PC-3 (cell line): ENCODE measurements around the gene NPS. TPM values are rescaled to one million over a fixed set of nuclear protein-coding genes. Genes with fewer than 3 reads are reported as not detected.

Experiments
- ATAC-seq: fragments of 200-7000 bp; cut with Tn5 transposase; 2 replicates; pipeline ENCODE4 v1.9.1; 2020; ENCODE audit warnings: mild to moderate bottlenecking, moderate library complexity
- BruUV-seq: library from RNA; stranded (reverse); fragments of 400-500 nt; replicated peaks from 2 replicates; lab custom pipeline; 2021; lab: Mats Ljungman, UMichigan
- CTCF ChIA-PET: fragments of 300-600 bp; sonication (Branson Sonifier 250); formaldehyde crosslinking; loops from one replicate; lab custom pipeline; 2022; ENCODE audit warnings: antibody characterized with exemption; lab: Charles Lee
- POLR2A ChIA-PET: fragments of 300-600 bp; sonication (Branson Sonifier 250); formaldehyde crosslinking; loops from one replicate; lab custom pipeline; 2022; ENCODE audit warnings: antibody characterized with exemption; ENCODE audit not compliant: unreplicated experiment; lab: Charles Lee
- DNase-seq: peaks from one replicate; pipeline ENCODE4 v3.0.0-alpha.2; 2015
- H2AFZ ChIP-seq: fragments of 300-600 bp; sonication (generic); 2 replicates; pipeline ENCODE4 v1.6.0; 2016; ENCODE audit warnings: antibody characterized with exemption, low read length
- H3F3A ChIP-seq: fragments of 300-600 bp; sonication (generic); one replicate; pipeline ENCODE4 v1.6.0; 2017; ENCODE audit warnings: antibody characterized with exemption, low read length, control low read depth, mild to moderate bottlenecking; ENCODE audit not compliant: unreplicated experiment
- H3K27ac ChIP-seq: fragments of 300-600 bp; sonication (generic); 2 replicates; pipeline ENCODE4 v1.5.1; 2016; ENCODE audit warnings: mild to moderate bottlenecking, low read length
- H3K27me3 ChIP-seq: fragments of 300-600 bp; sonication (generic); 2 replicates; pipeline ENCODE4 v1.6.1; 2016; ENCODE audit warnings: low read length, mixed read lengths
- H3K36me3 ChIP-seq: fragments of 300-600 bp; sonication (generic); 2 replicates; pipeline ENCODE4 v1.6.1; 2016; ENCODE audit warnings: low read depth, mixed run types, low read length, mixed read lengths
- H3K4me1 ChIP-seq: fragments of 300-600 bp; sonication (generic); 2 replicates; pipeline ENCODE4 v1.5.1; 2016; ENCODE audit warnings: low read length; ENCODE audit not compliant: insufficient read depth
- H3K4me2 ChIP-seq: fragments of 300-600 bp; sonication (generic); 2 replicates; pipeline ENCODE4 v1.6.0; 2016; ENCODE audit warnings: low read length
- H3K4me3 ChIP-seq: fragments of 300-600 bp; sonication (generic); 2 replicates; pipeline ENCODE4 v1.5.1; 2016; ENCODE audit warnings: mild to moderate bottlenecking, low read length, mixed read lengths
- H3K79me2 ChIP-seq: fragments of 300-600 bp; sonication (generic); 2 replicates; pipeline ENCODE4 v1.6.1; 2017; ENCODE audit warnings: low read length, mixed read lengths
- H3K9ac ChIP-seq: fragments of 300-600 bp; sonication (generic); 2 replicates; pipeline ENCODE4 v1.6.0; 2016; ENCODE audit warnings: mild to moderate bottlenecking, low read length
- H3K9me2 ChIP-seq: fragments of 300-600 bp; sonication (generic); replicated peaks from 2 replicates; pipeline ENCODE4 v1.6.1; 2016; ENCODE audit warnings: mixed run types, low read length, mixed read lengths
- H3K9me3 ChIP-seq: fragments of 300-600 bp; sonication (generic); 2 replicates; pipeline ENCODE4 v1.6.1; 2016; ENCODE audit warnings: low read length, mixed read lengths
- H4K20me1 ChIP-seq: fragments of 300-600 bp; sonication (generic); 2 replicates; pipeline ENCODE4 v1.6.1; 2016; ENCODE audit warnings: low read length, mixed read lengths
- CTCF ChIP-seq: fragments of 300-600 bp; sonication (generic); conservative IDR thresholded peaks from 2 replicates; pipeline ENCODE4 v1.5.1; 2017; ENCODE audit warnings: antibody characterized with exemption, low read depth, mild to moderate bottlenecking, low read length
- EZH2 ChIP-seq: fragments of 300-600 bp; sonication (generic); IDR thresholded peaks from one replicate; pipeline ENCODE4 v1.6.1; 2017; ENCODE audit warnings: antibody characterized with exemption, mild to moderate bottlenecking, low read length; ENCODE audit not compliant: unreplicated experiment
- EZH2phosphoT487 ChIP-seq: fragments of 300-600 bp; sonication (generic); IDR thresholded peaks from 2 replicates; pipeline ENCODE4 v1.6.1; 2018; ENCODE audit warnings: mild to moderate bottlenecking, antibody characterized with exemption, low read length, borderline replicate concordance
- intact Hi-C: fragments of 100-400 bp; cut with micrococcal nuclease; formaldehyde crosslinking; loops from 2 replicates; pipeline ENCODE4 v1.9.0; 2023
- total RNA-seq: library from RNA; depleted of rRNA; stranded (reverse); fragments of >200 nt; gene quantifications from 2 replicates; pipeline ENCODE4 v1.2.3, GENCODE V29; 2014

Gene NPS
- total RNA-seq, 1 experiment from 2014 or later = not detected

GRCh38 chr10:127571386-127571785 lies 22.3 kb downstream of the NPS start:
- Histone ChIP-seq H3K27me3 (peaks cover 20% of the 10 kb centered on the region), H3K9me3 (no peaks in the 10 kb centered on the region), H3F3A (no peaks in the 10 kb centered on the region), H3K4me3 (no peak overlapping the region), H3K4me2 (no peak overlapping the region), H3K79me2 (no peaks in the 10 kb centered on the region), H3K9ac (no peak overlapping the region), H3K9me2 (no peaks in the 10 kb centered on the region), H2AFZ (no peak overlapping the region), H3K4me1 (no peaks in the 10 kb centered on the region), H3K36me3 (no peaks in the 10 kb centered on the region), H3K27ac (no peak overlapping the region), H4K20me1 (no peaks in the 10 kb centered on the region)
- ATAC-seq = no peak
- no peak for DNase-seq
- ChIA-PET POLR2A (no interaction called here), CTCF (no interaction called here)
- BruUV-seq = no TSS peak
- TF ChIP-seq EZH2phosphoT487 (no peak), EZH2 (no peak), CTCF (no peak)
- intact Hi-C loops = no loop called here

GRCh38 chr10:127576051-127576450 lies 26.9 kb downstream of the NPS start:
- Histone ChIP-seq H3K27me3 (peaks cover 18% of the 10 kb centered on the region; the same call in 1 of the 2 replicates), H3K9me2 (no peaks in the 10 kb centered on the region), H3K79me2 (no peaks in the 10 kb centered on the region), H3K4me3 (no peak overlapping the region), H2AFZ (no peak overlapping the region), H4K20me1 (no peaks in the 10 kb centered on the region), H3K9me3 (no peaks in the 10 kb centered on the region), H3K4me2 (no peak overlapping the region), H3K27ac (no peak overlapping the region), H3K36me3 (no peaks in the 10 kb centered on the region), H3K9ac (no peak overlapping the region), H3F3A (no peaks in the 10 kb centered on the region), H3K4me1 (no peaks in the 10 kb centered on the region)
- ATAC-seq (no peak), DNase-seq (no peak)
- ChIA-PET POLR2A (no interaction called here), CTCF (no interaction called here)
- BruUV-seq = no TSS peak
- intact Hi-C loops = no loop called here
- no peak for TF ChIP-seq EZH2phosphoT487

- POLR2A ChIA-PET = no interaction called here
- intact Hi-C loops = no loop called here
- DNase-seq = no peak
These were observed 27.6 kb downstream of the NPS start for GRCh38 chr10:127576740-127577161.

More at GRCh38 chr10:127576740-127577161, 27.6 kb downstream of the NPS start:
- Histone ChIP-seq H3K9me2 (no peaks in the 10 kb centered on the region), H3K27me3 (peaks cover 18% of the 10 kb centered on the region; the same call in 1 of the 2 replicates), H3K9me3 (no peaks in the 10 kb centered on the region), H2AFZ (no peak overlapping the region), H3K79me2 (no peaks in the 10 kb centered on the region), H4K20me1 (no peaks in the 10 kb centered on the region), H3K9ac (no peak overlapping the region), H3K36me3 (no peaks in the 10 kb centered on the region), H3K4me2 (no peak overlapping the region), H3K4me1 (no peaks in the 10 kb centered on the region), H3F3A (no peaks in the 10 kb centered on the region), H3K27ac (no peak overlapping the region), H3K4me3 (no peak overlapping the region)
- no TSS peak for BruUV-seq
- TF ChIP-seq EZH2 = no peak
- no peak for TF ChIP-seq EZH2phosphoT487
- no peak for TF ChIP-seq CTCF
- no peak for ATAC-seq
- CTCF ChIA-PET = no interaction called here
